GM12878 (cell line): Measurements from ENCODE around the gene HS3ST2. TPM values are rescaled to one million over a fixed set of nuclear protein-coding genes. Genes with fewer than 3 reads are reported as not detected.

Experiments
- ATAC-seq: fragments of 200-7000 bp; cut with Tn5 transposase; 3 replicates; pipeline ENCODE4 v1.9.1; 2020; ENCODE audit warnings: mild to moderate bottlenecking, moderate library complexity
- BruUV-seq: library from RNA; stranded (reverse); fragments of 400-500 nt; replicated peaks from 2 replicates; lab custom pipeline; 2021; lab: Mats Ljungman, UMichigan
- CTCF ChIA-PET: fragments of 300-600 bp; sonication (Branson Sonifier 250); formaldehyde crosslinking; extraction: SDS; loops from one replicate; lab custom pipeline; 2021; ENCODE audit warnings: inconsistent platforms; lab: Yijun Ruan, JAX
- POLR2A ChIA-PET: fragments of 350-600 bp; formaldehyde crosslinking; extraction: SDS; loops from one replicate; lab custom pipeline; 2021; ENCODE audit warnings: inconsistent platforms; lab: Charles Lee
- RAD21 ChIA-PET: fragments of 300-600 bp; sonication (Branson Sonifier 250); formaldehyde crosslinking; loops from one replicate; lab custom pipeline; 2023; ENCODE audit warnings: antibody characterized with exemption; ENCODE audit not compliant: unreplicated experiment; lab: Charles Lee
- SMC1A ChIA-PET: fragments of 300-600 bp; sonication (Branson Sonifier 250); formaldehyde crosslinking; loops from one replicate; lab custom pipeline; 2023; ENCODE audit not compliant: unreplicated experiment, uncharacterized antibody; lab: Charles Lee
- DNase-seq: peaks from one replicate; pipeline ENCODE4 v3.0.0-alpha.2; 2011; ENCODE audit warnings: low read depth, low spot score
- FAIRE-seq: peaks from 3 replicates; lab custom pipeline; 2011; peaks lifted over from hg19 to GRCh38; lab: Jason Lieb, UNC
- H2AFZ ChIP-seq: 2 replicates; pipeline ENCODE4 v1.6.0; 2011; ENCODE audit warnings: low read depth, low read length, control low read depth; ENCODE audit not compliant: control insufficient read depth
- H3K27ac ChIP-seq: 2 replicates; pipeline ENCODE4 v1.5.1; 2011; ENCODE audit warnings: control low read depth; ENCODE audit not compliant: control insufficient read depth, insufficient read depth
- H3K27me3 ChIP-seq, 2 experiments: replicated peaks in 1 of 2; 2 replicates each; pipeline versions ENCODE4 v1.6.0 to v1.6.1; 2011; ENCODE audit warnings: low read length in 1 of 2; ENCODE audit not compliant: control insufficient read depth in 2 of 2, insufficient read depth in 2 of 2
- H3K36me3 ChIP-seq, 2 experiments: 2 replicates each; pipeline ENCODE4 v1.5.1; 2011; ENCODE audit warnings: low read length in 1 of 2; ENCODE audit not compliant: control insufficient read depth in 2 of 2, insufficient read depth in 2 of 2
- H3K4me1 ChIP-seq: 2 replicates; pipeline ENCODE4 v1.6.1; 2011; ENCODE audit warnings: mild to moderate bottlenecking, low read length, moderate library complexity, mixed read lengths; ENCODE audit not compliant: control insufficient read depth, insufficient read depth
- H3K4me2 ChIP-seq: 2 replicates; pipeline ENCODE4 v1.6.0; 2011; ENCODE audit warnings: control low read depth; ENCODE audit not compliant: control insufficient read depth, insufficient read depth
- H3K4me3 ChIP-seq: fragments of 200-600 bp; sonication (generic); 2 replicates; pipeline ENCODE4 v1.5.1; 2016
- H3K79me2 ChIP-seq: 2 replicates; pipeline ENCODE4 v1.6.0; 2011; ENCODE audit warnings: low read length; ENCODE audit not compliant: control insufficient read depth, insufficient read depth
- H3K9ac ChIP-seq: 2 replicates; pipeline ENCODE4 v1.8.0; 2011; ENCODE audit warnings: low read length, control low read depth, mixed read lengths; ENCODE audit not compliant: control insufficient read depth, insufficient read depth
- H3K9me3 ChIP-seq: replicated peaks from 3 replicates; pipeline ENCODE4 v1.5.1; 2011; ENCODE audit warnings: mild to moderate bottlenecking, low read length; ENCODE audit not compliant: control insufficient read depth, insufficient read depth
- H4K20me1 ChIP-seq: 2 replicates; pipeline ENCODE4 v1.6.0; 2011; ENCODE audit not compliant: control insufficient read depth, insufficient read depth
- HDAC2 ChIP-seq: fragments of 200-600 bp; sonication (generic); IDR thresholded peaks from 2 replicates; pipeline ENCODE4 v1.6.1; 2017
- NFYB ChIP-seq: IDR thresholded peaks from 2 replicates; pipeline ENCODE4 v1.6.1; 2011; ENCODE audit warnings: low read depth, mild to moderate bottlenecking, low read length, improper control_type of control experiment, moderate library complexity; ENCODE audit not compliant: insufficient read depth
- POLR2AphosphoS5 ChIP-seq: IDR thresholded peaks from 2 replicates; pipeline ENCODE4 v1.6.1; 2011; ENCODE audit warnings: mild to moderate bottlenecking, low read length, inconsistent platforms
- RAD51 ChIP-seq: fragments of 450-650 bp; IDR thresholded peaks from 2 replicates; pipeline ENCODE4 v1.6.1; 2016; ENCODE audit warnings: moderate library complexity, mild to moderate bottlenecking, inconsistent platforms
- TAF1 ChIP-seq: IDR thresholded peaks from 2 replicates; pipeline ENCODE4 v1.6.1; 2011; ENCODE audit warnings: mild to moderate bottlenecking, low read depth, low read length, borderline replicate concordance
- TBL1XR1 ChIP-seq: IDR thresholded peaks from 2 replicates; pipeline ENCODE4 v1.6.1; 2012; ENCODE audit warnings: low read depth, low read length, improper control_type of control experiment
- WGBS: methylation state at CpG from one replicate; pipeline ENCODE4 v1.1.6; 2016; ENCODE audit warnings: low lambda C conversion rate; ENCODE audit not compliant: insufficient replicate concordance, insufficient coverage; ENCODE audit errors: missing lambda C conversion rate; 5-methylcytosine and 5-hydroxymethylcytosine counted together
- in situ Hi-C: fragments of 300-500 bp; cut with MboI; formaldehyde crosslinking; loops from 9 replicates; pipeline ENCODE4 v1.14.3; 2018; ENCODE audit warnings: mixed read lengths
- intact Hi-C: fragments of 100-400 bp; cut with micrococcal nuclease; formaldehyde crosslinking; loops from one replicate; pipeline ENCODE4 v1.14.2; 2022; ENCODE audit not compliant: unreplicated experiment
- polyA plus RNA-seq, 11 experiments: library from polyadenylated mRNA; depleted of rRNA in 4 of 11; unstranded in 6 of 11; stranded (reverse) in 5 of 11; fragments of >200 nt; fragmentation: Nextera tagmentation in 4 of 11; fragmentation: Illumina TruSeq in 1 of 11; extraction: Ambion mirVana in 4 of 11; extraction: Trizol in 1 of 11; gene quantifications; 1 replicate in 1 of 11; 2 replicates in 10 of 11; pipeline versions ENCODE4 v1.2.1 to v1.2.3, GENCODE V29; 2011 to 2016; ENCODE audit warnings: inconsistent platforms in 2 of 11, missing spikeins in 2 of 11, low read depth in 1 of 11
- total RNA-seq, 4 experiments: library from RNA; depleted of rRNA in 3 of 4; stranded (reverse); fragments of >200 nt in 3 of 4; fragmentation: Illumina TruSeq in 1 of 4; extraction: Trizol in 1 of 4; gene quantifications; 2 replicates each; pipeline versions ENCODE4 v1.2.1 to v1.2.3, GENCODE V29; 2013 to 2021
- TF ChIP-seq, protein P1 (sequence below): fragments of 450-650 bp; formaldehyde crosslinking; IDR thresholded peaks from 2 replicates; pipeline ENCODE4 v1.4.0; 2022; ENCODE audit warnings: mild to moderate bottlenecking, moderate library complexity

HS3ST2 gene
- total and polyA plus RNA-seq, 10 of the 15 experiments (the other 5 are each of a cell fraction or from before 2014, with no cell fraction given) = not detected

DNA sequence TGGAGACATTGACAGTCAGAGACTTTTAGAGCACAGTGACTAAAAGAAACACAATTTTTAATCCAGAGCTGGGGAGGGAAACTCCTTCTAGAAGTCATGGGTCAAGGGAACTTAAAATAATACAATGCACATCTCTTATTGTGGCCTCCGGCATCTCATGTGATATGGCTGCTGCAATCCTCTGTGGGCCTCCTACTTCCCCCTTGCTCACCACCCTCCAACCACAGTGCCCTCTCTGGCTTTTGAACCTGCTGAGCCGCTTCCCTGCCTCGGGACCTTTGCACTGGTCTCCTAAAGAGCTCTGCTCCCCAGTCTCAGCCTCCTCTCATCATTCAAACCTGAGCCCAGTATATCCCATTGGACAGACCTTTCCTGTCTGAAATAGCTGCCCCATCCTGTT lies 47.6 kb downstream of the HS3ST2 start:
- ATAC-seq = no peak

More for the DNA sequence above, 47.6 kb downstream of the HS3ST2 start:
- Histone ChIP-seq H3K36me3 (no peaks in the 10 kb centered on the region), H3K79me2 (no peaks in the 10 kb centered on the region), H3K4me1 (no peaks in the 10 kb centered on the region), H3K27ac (no peak overlapping the region), H3K9me3 (no peaks in the 10 kb centered on the region), H3K4me2 (no peak overlapping the region), H2AFZ (no peak overlapping the region), H3K4me3 (no peak overlapping the region), H3K27me3 (no peaks in the 10 kb centered on the region; a peak in 1 of 4 replicates), H3K9ac (no peak overlapping the region), H4K20me1 (no peaks in the 10 kb centered on the region)
- BruUV-seq = no TSS peak
- ChIA-PET POLR2A (interaction anchor here (0.6 kb wide), 3 partner anchors 853 to 1832 kb away, joined by 3 to 4 read pairs (median 4); no protein-coding TSS in a partner anchor), CTCF (no interaction called here), RAD21 (no interaction called here), SMC1A (interaction anchor here (0.8 kb wide), 1 partner anchor 22 kb away, joined by 3 read pairs; no protein-coding TSS in a partner anchor)
- DNase-seq (no peak), FAIRE-seq (no peak)
- in situ Hi-C loops = no loop called here
- intact Hi-C loops = no loop called here
- WGBS = 0% methylated on average over 3 of the region's 3 CpGs
- TF ChIP-seq TAF1 (no peak), NFYB (no peak), TBL1XR1 (no peak), HDAC2 (no peak), RAD51 (no peak), POLR2AphosphoS5 (no peak)
- TF ChIP-seq, protein P1, sequence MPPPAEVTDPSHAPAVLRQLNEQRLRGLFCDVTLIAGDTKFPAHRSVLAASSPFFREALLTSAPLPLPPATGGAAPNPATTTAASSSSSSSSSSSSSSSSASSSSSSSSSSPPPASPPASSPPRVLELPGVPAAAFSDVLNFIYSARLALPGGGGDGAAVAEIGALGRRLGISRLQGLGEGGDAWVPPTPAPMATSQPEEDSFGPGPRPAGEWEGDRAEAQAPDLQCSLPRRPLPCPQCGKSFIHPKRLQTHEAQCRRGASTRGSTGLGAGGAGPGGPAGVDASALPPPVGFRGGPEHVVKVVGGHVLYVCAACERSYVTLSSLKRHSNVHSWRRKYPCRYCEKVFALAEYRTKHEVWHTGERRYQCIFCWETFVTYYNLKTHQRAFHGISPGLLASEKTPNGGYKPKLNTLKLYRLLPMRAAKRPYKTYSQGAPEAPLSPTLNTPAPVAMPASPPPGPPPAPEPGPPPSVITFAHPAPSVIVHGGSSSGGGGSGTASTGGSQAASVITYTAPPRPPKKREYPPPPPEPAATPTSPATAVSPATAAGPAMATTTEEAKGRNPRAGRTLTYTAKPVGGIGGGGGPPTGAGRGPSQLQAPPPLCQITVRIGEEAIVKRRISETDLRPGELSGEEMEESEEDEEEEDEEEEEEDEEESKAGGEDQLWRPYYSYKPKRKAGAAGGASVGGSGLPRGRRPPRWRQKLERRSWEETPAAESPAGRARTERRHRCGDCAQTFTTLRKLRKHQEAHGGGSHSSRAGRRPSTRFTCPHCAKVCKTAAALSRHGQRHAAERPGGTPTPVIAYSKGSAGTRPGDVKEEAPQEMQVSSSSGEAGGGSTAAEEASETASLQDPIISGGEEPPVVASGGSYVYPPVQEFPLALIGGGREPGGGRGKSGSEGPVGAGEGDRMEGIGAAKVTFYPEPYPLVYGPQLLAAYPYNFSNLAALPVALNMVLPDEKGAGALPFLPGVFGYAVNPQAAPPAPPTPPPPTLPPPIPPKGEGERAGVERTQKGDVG (CRISPR knock-in tag) = no peak
